ENCODE data around the gene ETDC.
"Not testable (repeated sequence)": the region's sequence is repeated elsewhere in the genome, so short reads cannot be mapped to it uniquely, and the experiment has no call there.

Gene ETDC

GRCh38 chrX:135309430-135309923, at the start of gene ETDC:
TSS of gene ETDC (plus strand) at chrX:135309480. CDS start at chrX:135309480, 0 bp downstream.
- DNase-seq (ENCODE audit: insufficient read length, low spot score) (no peak), FAIRE-seq (no peak)
- TF ChIP-seq, protein P1, sequence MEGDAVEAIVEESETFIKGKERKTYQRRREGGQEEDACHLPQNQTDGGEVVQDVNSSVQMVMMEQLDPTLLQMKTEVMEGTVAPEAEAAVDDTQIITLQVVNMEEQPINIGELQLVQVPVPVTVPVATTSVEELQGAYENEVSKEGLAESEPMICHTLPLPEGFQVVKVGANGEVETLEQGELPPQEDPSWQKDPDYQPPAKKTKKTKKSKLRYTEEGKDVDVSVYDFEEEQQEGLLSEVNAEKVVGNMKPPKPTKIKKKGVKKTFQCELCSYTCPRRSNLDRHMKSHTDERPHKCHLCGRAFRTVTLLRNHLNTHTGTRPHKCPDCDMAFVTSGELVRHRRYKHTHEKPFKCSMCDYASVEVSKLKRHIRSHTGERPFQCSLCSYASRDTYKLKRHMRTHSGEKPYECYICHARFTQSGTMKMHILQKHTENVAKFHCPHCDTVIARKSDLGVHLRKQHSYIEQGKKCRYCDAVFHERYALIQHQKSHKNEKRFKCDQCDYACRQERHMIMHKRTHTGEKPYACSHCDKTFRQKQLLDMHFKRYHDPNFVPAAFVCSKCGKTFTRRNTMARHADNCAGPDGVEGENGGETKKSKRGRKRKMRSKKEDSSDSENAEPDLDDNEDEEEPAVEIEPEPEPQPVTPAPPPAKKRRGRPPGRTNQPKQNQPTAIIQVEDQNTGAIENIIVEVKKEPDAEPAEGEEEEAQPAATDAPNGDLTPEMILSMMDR (IDR thresholded peaks at IDR 0.05; ENCODE audit: insufficient read depth, missing control alignments), result no peak

DNA sequence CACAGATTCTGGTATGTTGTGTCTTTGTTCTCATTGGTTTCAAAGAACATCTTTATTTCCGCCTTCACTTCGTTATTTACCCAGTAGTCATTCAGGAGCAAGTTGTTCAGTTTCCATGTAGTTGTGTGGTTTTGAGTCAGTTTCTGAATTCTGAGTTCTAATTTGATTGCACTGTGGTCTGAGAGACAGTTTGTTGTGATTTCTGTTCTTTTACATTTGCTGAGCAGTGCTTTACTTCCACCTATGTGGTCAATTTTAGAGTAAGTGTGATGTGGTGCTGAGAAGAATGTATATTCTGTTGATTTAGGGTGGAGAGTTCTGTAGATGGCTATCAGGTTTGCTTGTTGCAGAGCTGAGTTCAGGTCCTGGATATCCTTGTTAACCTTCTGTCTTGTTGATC, 48.3 kb upstream of the ETDC start:
- FAIRE-seq; DNase-seq (ENCODE audit: insufficient read length, low spot score): not testable (repeated sequence)

DNA sequence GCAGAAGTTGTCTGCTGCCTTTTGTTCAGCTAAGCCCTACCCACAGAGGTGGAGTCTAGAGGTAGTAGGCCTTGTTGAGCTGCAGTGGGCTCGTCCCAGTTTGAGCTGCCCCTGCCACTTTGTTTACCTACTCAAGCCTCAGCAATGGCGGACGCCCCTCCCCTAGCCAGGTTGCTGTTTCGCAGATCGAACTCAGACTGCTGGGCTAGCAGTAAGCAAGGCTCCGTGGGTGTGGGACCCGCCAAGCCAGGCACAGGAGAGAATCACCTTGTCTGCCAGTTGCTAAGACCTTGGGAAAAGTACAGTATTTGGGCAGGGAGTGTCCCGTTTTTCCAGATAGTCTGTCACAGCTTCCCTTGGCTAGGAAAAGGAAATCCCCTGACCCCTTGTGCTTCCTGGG, 45.9 kb upstream of the ETDC start:
- not testable (repeated sequence) for DNase-seq (ENCODE audit: insufficient read length, low spot score); FAIRE-seq

DNA sequence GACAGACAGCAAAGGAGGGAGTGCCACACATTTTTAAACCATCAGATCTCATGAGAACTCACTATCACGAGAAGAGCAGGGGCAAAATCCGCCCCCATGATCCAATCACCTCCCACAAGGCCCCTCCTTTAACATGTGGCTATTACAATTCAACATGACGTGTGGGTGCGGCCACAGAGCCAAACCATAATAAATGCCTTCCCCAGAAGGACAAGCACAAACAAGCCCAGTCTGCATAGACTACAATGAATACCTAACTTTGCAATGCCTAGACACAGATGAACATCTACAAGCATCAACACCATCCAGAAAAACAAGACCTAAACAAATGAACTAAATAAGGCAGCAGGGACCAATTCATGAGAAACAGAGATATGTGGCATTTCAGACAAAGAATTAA, 45.1 kb upstream of the ETDC start:
- FAIRE-seq (no peak), DNase-seq (ENCODE audit: insufficient read length, low spot score) (no peak)
- TF ChIP-seq, protein P1 (IDR thresholded peaks at IDR 0.05; ENCODE audit: insufficient read depth, missing control alignments), result no peak

DNA sequence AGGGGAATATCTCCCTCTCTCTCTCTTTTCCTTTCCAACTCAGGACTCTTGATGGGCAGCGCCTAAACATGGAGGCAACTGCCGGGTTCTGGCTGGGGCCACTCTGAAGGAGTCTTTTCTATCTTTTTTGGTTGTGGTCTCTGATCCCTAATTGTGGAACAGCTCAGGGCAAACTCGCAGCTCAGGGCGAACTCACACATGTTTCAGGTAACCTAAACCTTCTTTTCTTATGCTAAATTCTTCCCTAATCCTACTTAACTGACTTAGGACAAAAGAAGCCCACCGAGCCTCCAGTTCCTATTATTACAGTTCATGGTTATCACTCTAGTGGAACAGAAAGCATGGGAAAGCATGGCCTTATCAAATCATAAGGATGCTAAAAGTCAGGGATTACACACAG, 36.1 kb upstream of the ETDC start:
- TF ChIP-seq, protein P1 (IDR thresholded peaks at IDR 0.05; ENCODE audit: insufficient read depth, missing control alignments), result no peak
- DNase-seq (ENCODE audit: insufficient read length, low spot score), result no peak
- no peak for FAIRE-seq

- TF ChIP-seq, protein P1 (IDR thresholded peaks at IDR 0.05; ENCODE audit: insufficient read depth, missing control alignments), result no peak
- FAIRE-seq (no peak), DNase-seq (ENCODE audit: insufficient read length, low spot score) (no peak)
Observed at GRCh38 chrX:135275973-135276372, 33.3 kb upstream of the ETDC start.

- DNase-seq (ENCODE audit: insufficient read length, low spot score) (no peak), FAIRE-seq (peak; percentile 16)
- TF ChIP-seq, protein P1 (IDR thresholded peaks at IDR 0.05; ENCODE audit: insufficient read depth, missing control alignments), result no peak
Observed at GRCh38 chrX:135287266-135287823, 21.9 kb upstream of the ETDC start.

GRCh38 chrX:135295238-135295943, 13.9 kb upstream of the ETDC start:
- no peak for DNase-seq (ENCODE audit: insufficient read length, low spot score)
- FAIRE-seq, result no peak
- TF ChIP-seq, protein P1 (IDR thresholded peaks at IDR 0.05; ENCODE audit: insufficient read depth, missing control alignments), result no peak
